SU-DHL-6 (cell line): ENCODE data around the gene FFAR1.

ENCODE experiments used
- H2AFZ ChIP-seq: fragments of 200-600 bp; sonication (generic); 2 replicates; pipeline ENCODE4 v1.6.1; 2014; ENCODE audit warnings: low read depth, mild to moderate bottlenecking, moderate library complexity, mixed read lengths, antibody characterized with exemption, low read length; ENCODE audit not compliant: severe bottlenecking
- H3F3A ChIP-seq: fragments of 200-600 bp; shearing (Covaris generic); 2 replicates; pipeline ENCODE4 v1.6.0; 2016; ENCODE audit warnings: antibody characterized with exemption, mild to moderate bottlenecking; ENCODE audit not compliant: insufficient read depth
- H3K27ac ChIP-seq: fragments of 200-600 bp; sonication (generic); 2 replicates; pipeline ENCODE4 v1.5.1; 2016; ENCODE audit warnings: low read depth, mild to moderate bottlenecking, low read length, moderate library complexity, mixed read lengths
- H3K27me3 ChIP-seq: fragments of 200-600 bp; sonication (generic), shearing (Covaris generic); 2 replicates; pipeline ENCODE4 v1.6.0; 2014; ENCODE audit warnings: mild to moderate bottlenecking, low read length
- H3K36me3 ChIP-seq: fragments of 200-600 bp; sonication (generic); 2 replicates; pipeline ENCODE4 v1.6.1; 2014; ENCODE audit warnings: mild to moderate bottlenecking, low read length, mixed read lengths
- H3K4me2 ChIP-seq: fragments of 300-600, 200-600 bp; shearing (Covaris generic), sonication (generic); 2 replicates; pipeline ENCODE4 v1.6.0; 2014; ENCODE audit warnings: low read length, low read depth, mild to moderate bottlenecking; ENCODE audit not compliant: poor library complexity, severe bottlenecking
- H3K4me3 ChIP-seq: fragments of 200-600 bp; sonication (generic); 2 replicates; pipeline ENCODE4 v1.5.1; 2014; ENCODE audit warnings: antibody characterized with exemption, low read length, mild to moderate bottlenecking, mixed read lengths; ENCODE audit not compliant: insufficient read depth, poor library complexity, severe bottlenecking
- H3K79me2 ChIP-seq: fragments of 200-600 bp; sonication (generic); 2 replicates; pipeline ENCODE4 v1.6.1; 2014; ENCODE audit warnings: mild to moderate bottlenecking, low read length, moderate library complexity; ENCODE audit not compliant: insufficient read depth
- H3K9ac ChIP-seq: fragments of 200-600 bp; sonication (generic); 2 replicates; pipeline ENCODE4 v1.7.0; 2014; ENCODE audit warnings: mild to moderate bottlenecking, low read length
- H3K9me2 ChIP-seq: fragments of 200-600 bp; sonication (generic); replicated peaks from 2 replicates; pipeline ENCODE4 v1.6.1; 2014; ENCODE audit warnings: low read length; ENCODE audit not compliant: insufficient read depth
- H3K9me3 ChIP-seq: fragments of 200-600 bp; sonication (generic); 2 replicates; pipeline ENCODE4 v1.6.1; 2014; ENCODE audit warnings: low read length, mixed read lengths; ENCODE audit not compliant: insufficient read depth
- H4K20me1 ChIP-seq: fragments of 200-600 bp; sonication (generic); 2 replicates; pipeline ENCODE4 v1.6.1; 2014; ENCODE audit warnings: low read depth, mild to moderate bottlenecking, antibody characterized with exemption, low read length, moderate library complexity, mixed read lengths
- CTCF ChIP-seq: fragments of 200-600 bp; sonication (generic); IDR thresholded peaks from one replicate; pipeline ENCODE4 v1.5.1; 2017; ENCODE audit warnings: antibody characterized with exemption, mild to moderate bottlenecking, low read length, moderate library complexity; ENCODE audit not compliant: insufficient read depth, poor library complexity, severe bottlenecking
- EZH2phosphoT487 ChIP-seq: fragments of 200-600 bp; sonication (generic), shearing (Covaris generic); conservative IDR thresholded peaks from 2 replicates; pipeline ENCODE4 v1.6.1; 2018; ENCODE audit warnings: mild to moderate bottlenecking, antibody characterized with exemption, low read length, moderate library complexity, mixed read lengths

Gene FFAR1

GRCh38 chr19:35302446-35302845 lies 45.3 kb upstream of the FFAR1 start:
- Histone ChIP-seq H3K9me3 (no peaks in the 10 kb centered on the region), H4K20me1 (no peaks in the 10 kb centered on the region), H3K27ac (no peak overlapping the region), H3K4me3 (no peak overlapping the region), H3K4me2 (no peak overlapping the region), H3K27me3 (no peaks in the 10 kb centered on the region), H3F3A (0 out of 2 replicates have a peak, but pooled peaks cover under 1% of the 10 kb centered on the region), H3K9me2 (no peaks in the 10 kb centered on the region), H3K79me2 (no peaks in the 10 kb centered on the region), H2AFZ (no peak overlapping the region), H3K9ac (no peak overlapping the region), H3K36me3 (no peaks in the 10 kb centered on the region)
- TF ChIP-seq EZH2phosphoT487 (no peak), CTCF (no peak)

GRCh38 chr19:35303357-35303915 lies 44.3 kb upstream of the FFAR1 start:
- H3K27me3 ChIP-seq, result no peaks in the 10 kb centered on the region
- no peaks in the 10 kb centered on the region for H4K20me1 ChIP-seq
- no peak overlapping the region for H3K27ac ChIP-seq
- no peaks in the 10 kb centered on the region for H3K9me3 ChIP-seq
- no peaks in the 10 kb centered on the region for H3K36me3 ChIP-seq
- no peak overlapping the region for H3K4me3 ChIP-seq
- no peak overlapping the region for H3K4me2 ChIP-seq
- no peaks in the 10 kb centered on the region for H3K9me2 ChIP-seq
- TF ChIP-seq CTCF, result no peak
- no peak for TF ChIP-seq EZH2phosphoT487
- no peaks in the 10 kb centered on the region for H3F3A ChIP-seq
- H2AFZ ChIP-seq, result no peak overlapping the region
- no peak overlapping the region for H3K9ac ChIP-seq
- no peaks in the 10 kb centered on the region for H3K79me2 ChIP-seq

- Histone ChIP-seq H3K36me3 (no peaks in the 10 kb centered on the region), H3K27ac (no peak overlapping the region), H3K4me3 (no peak overlapping the region), H3K27me3 (no peaks in the 10 kb centered on the region), H4K20me1 (no peaks in the 10 kb centered on the region), H3K79me2 (no peaks in the 10 kb centered on the region), H3K9ac (no peak overlapping the region), H3F3A (no peaks in the 10 kb centered on the region), H3K4me2 (no peak overlapping the region), H3K9me3 (no peaks in the 10 kb centered on the region), H2AFZ (no peak overlapping the region), H3K9me2 (no peaks in the 10 kb centered on the region)
- TF ChIP-seq CTCF (no peak), EZH2phosphoT487 (no peak)
Observed at GRCh38 chr19:35304036-35304435, 43.7 kb upstream of the FFAR1 start.
